ENCODE results near the gene EYA2. TPM values are rescaled to one million over a fixed set of nuclear protein-coding genes. Genes with fewer than 3 reads are reported as not detected.

Gene EYA2
- total RNA-seq, 2 donors from 2014 or later, result 30.0 to 31.0 TPM

DNA sequence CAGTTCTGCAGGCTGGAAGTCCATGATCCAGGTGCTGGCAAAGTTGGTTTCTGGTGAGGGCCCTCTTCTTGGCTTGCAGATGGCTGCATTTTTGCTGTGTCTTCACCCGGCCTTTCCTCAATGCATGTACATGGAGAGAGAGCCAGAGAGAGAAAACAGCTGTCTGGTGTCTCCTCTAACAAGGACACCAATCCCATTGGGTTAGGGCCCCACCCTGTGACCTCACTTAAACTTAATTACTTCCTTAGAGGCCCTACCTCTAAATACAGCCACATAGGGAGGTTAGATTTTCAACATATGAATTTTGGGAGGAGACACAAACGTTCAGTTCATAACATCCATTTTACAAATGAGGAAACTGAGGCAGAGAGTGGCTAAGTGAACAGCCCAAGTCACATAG, 259.4 kb downstream of the EYA2 start:
- no peaks in the 10 kb centered on the region for H3K4me1 ChIP-seq (replicated peaks)
- no peaks in the 10 kb centered on the region for H3K9me3 ChIP-seq
- H3K36me3 ChIP-seq, result no peaks in the 10 kb centered on the region
- TF ChIP-seq, protein P1, sequence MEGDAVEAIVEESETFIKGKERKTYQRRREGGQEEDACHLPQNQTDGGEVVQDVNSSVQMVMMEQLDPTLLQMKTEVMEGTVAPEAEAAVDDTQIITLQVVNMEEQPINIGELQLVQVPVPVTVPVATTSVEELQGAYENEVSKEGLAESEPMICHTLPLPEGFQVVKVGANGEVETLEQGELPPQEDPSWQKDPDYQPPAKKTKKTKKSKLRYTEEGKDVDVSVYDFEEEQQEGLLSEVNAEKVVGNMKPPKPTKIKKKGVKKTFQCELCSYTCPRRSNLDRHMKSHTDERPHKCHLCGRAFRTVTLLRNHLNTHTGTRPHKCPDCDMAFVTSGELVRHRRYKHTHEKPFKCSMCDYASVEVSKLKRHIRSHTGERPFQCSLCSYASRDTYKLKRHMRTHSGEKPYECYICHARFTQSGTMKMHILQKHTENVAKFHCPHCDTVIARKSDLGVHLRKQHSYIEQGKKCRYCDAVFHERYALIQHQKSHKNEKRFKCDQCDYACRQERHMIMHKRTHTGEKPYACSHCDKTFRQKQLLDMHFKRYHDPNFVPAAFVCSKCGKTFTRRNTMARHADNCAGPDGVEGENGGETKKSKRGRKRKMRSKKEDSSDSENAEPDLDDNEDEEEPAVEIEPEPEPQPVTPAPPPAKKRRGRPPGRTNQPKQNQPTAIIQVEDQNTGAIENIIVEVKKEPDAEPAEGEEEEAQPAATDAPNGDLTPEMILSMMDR (IDR thresholded peaks at IDR 0.05), result no peak
- TF ChIP-seq POLR2A (IDR thresholded peaks at IDR 0.05), result no peak
- no peak for TF ChIP-seq POLR2AphosphoS5 (IDR thresholded peaks at IDR 0.05)
- H3K27ac ChIP-seq, result no peak overlapping the region
- intact Hi-C loops (cut with DNase I), result loop anchor here (5.0 kb wide), 1 partner anchor 397 kb away; no protein-coding TSS in a partner anchor
- no peaks in the 10 kb centered on the region for H3K27me3 ChIP-seq (replicated peaks; ENCODE audit: insufficient read depth)
- no peak overlapping the region for H3K4me3 ChIP-seq
- 95% methylated on average over 2 of the region's 2 CpGs for WGBS
- DNase-seq (ENCODE audit: low spot score), result no peak

DNA sequence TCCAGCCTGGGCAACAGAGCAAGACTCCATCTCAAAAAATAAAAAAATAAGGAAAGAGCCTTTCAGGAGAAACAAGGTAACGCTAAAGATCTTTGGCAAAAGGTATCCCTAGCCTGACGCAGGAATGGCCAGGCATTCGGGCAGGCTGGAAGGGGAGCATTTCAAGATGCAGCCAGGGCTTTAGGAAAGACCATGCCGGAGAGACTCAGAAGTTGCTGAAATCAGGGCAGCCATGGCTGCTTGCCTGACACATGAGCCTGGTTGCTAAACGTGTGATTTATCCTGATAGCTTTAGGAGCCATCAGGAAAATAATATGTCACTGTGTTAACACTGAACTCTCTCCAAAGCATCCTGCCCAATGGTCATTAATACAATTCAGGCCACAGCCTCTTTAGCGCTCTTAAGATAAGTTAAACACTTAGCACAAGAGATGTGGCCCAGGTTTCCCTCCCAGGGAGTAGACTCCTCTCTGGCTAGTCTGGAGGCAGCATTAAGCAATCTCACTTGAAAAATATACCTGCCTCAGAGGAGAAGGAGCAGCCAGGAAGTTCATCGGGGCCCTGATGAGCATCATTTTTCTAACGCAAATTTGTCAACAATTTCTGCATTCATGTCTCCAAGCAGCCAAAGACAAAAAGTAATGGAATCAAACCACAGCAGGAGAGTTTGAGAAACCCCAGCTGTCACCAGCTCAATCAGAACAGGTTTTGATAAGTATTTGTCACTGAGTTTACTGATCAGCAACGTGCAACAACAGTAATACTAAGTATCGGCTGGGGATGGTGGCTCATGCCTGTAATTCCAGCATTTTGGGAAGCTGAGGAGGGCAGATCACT, 261.9 kb downstream of the EYA2 start:
- no peaks in the 10 kb centered on the region for H3K4me1 ChIP-seq (replicated peaks)
- TF ChIP-seq POLR2A (IDR thresholded peaks at IDR 0.05) (no peak), POLR2AphosphoS5 (IDR thresholded peaks at IDR 0.05) (no peak)
- TF ChIP-seq, protein P1 (IDR thresholded peaks at IDR 0.05), result no peak
- no peak overlapping the region for H3K4me3 ChIP-seq
- no peak overlapping the region for H3K27ac ChIP-seq
- DNase-seq (ENCODE audit: low spot score), result no peak
- H3K36me3 ChIP-seq, result no peaks in the 10 kb centered on the region
- no peaks in the 10 kb centered on the region for H3K27me3 ChIP-seq (replicated peaks; ENCODE audit: insufficient read depth)
- no peaks in the 10 kb centered on the region for H3K9me3 ChIP-seq
- intact Hi-C loops (cut with DNase I), result no loop called here
- 76% methylated on average over 10 of the region's 10 CpGs for WGBS

DNA sequence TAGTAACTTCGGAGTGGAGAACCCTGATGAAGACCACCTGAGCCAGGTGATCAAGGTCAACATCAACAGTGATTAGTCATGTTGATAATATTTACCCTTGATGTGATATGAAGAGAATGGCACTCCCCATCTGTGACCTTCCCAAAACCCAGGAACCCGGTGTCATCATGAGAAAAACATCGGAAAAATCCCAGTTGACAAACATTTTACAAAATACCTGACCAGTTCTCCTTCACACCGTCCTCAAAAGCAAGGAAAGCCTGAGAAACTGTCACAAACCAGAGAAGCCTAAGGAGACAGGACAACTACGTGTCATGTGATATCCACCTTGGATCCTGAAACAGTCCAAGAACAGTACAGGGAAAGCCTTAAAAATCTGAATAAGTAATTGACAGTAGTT, 264.5 kb downstream of the EYA2 start:
- TF ChIP-seq, protein P1 (IDR thresholded peaks at IDR 0.05), result no peak
- TF ChIP-seq POLR2A (IDR thresholded peaks at IDR 0.05) (no peak), POLR2AphosphoS5 (IDR thresholded peaks at IDR 0.05) (no peak)
- intact Hi-C loops (cut with DNase I), result no loop called here

DNA sequence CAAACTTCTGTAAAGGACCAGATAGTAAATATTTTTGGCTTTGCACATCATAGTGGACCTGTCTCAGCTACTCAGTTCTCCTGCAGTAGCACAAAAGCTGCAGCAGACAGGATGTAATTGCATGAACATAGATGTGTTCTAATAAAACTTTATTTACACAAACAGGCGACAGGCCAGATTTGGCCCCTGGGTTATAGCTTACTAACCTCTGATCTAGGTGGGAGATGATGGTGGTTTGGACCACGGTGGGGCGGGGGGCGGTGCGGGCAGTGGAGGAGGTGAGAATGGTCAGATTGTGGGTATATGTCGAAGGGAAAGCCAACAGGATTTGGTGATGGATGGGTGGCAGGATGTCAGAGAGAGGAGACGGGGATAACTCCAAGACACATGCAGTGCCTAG, 265.6 kb downstream of the EYA2 start:
- intact Hi-C loops (cut with DNase I), result no loop called here
- WGBS, result 92% methylated on average over 7 of the region's 7 CpGs
- Histone ChIP-seq H3K4me3 (no peak overlapping the region), H3K27ac (no peak overlapping the region), H3K9me3 (no peaks in the 10 kb centered on the region), H3K4me1 (replicated peaks) (no peaks in the 10 kb centered on the region), H3K27me3 (replicated peaks; ENCODE audit: insufficient read depth) (no peaks in the 10 kb centered on the region), H3K36me3 (no peaks in the 10 kb centered on the region)
- no peak for DNase-seq (ENCODE audit: low spot score)
- TF ChIP-seq POLR2A (IDR thresholded peaks at IDR 0.05), result no peak
- TF ChIP-seq, protein P1 (IDR thresholded peaks at IDR 0.05), result no peak
- no peak for TF ChIP-seq POLR2AphosphoS5 (IDR thresholded peaks at IDR 0.05)

More for the DNA sequence above, 264.5 kb downstream of the EYA2 start:
- H3K27me3 ChIP-seq (replicated peaks; ENCODE audit: insufficient read depth), result no peaks in the 10 kb centered on the region
- 87% methylated on average over 5 of the region's 5 CpGs for WGBS
- no peak for DNase-seq (ENCODE audit: low spot score)
- no peaks in the 10 kb centered on the region for H3K9me3 ChIP-seq
- no peaks in the 10 kb centered on the region for H3K4me1 ChIP-seq (replicated peaks)
- no peaks in the 10 kb centered on the region for H3K36me3 ChIP-seq
- H3K27ac ChIP-seq, result no peak overlapping the region
- H3K4me3 ChIP-seq, result no peak overlapping the region

DNA sequence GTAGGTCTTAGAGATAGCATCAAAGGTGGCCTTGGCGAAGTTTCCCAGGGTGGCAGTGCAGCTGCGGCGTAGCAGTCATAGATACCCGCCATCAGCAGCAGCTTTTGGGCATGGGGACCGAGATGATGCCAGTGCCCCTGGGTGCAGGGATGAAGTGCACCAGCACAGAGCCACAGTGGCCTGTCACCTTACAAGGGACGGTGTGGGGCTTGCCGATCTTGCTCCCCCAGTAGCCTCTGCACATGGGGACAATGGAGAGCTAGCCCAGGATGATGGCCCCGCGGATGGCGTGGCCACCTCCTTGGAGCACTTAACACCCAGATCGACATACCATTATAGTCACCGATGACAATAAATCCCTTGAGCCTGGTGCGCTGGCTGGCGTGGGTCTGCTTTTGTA, 266.3 kb downstream of the EYA2 start:
- Histone ChIP-seq H3K36me3 (no peaks in the 10 kb centered on the region), H3K27me3 (replicated peaks; ENCODE audit: insufficient read depth) (no peaks in the 10 kb centered on the region), H3K4me3 (no peak overlapping the region), H3K27ac (no peak overlapping the region), H3K4me1 (replicated peaks) (no peaks in the 10 kb centered on the region), H3K9me3 (no peaks in the 10 kb centered on the region)
- WGBS, result 93% methylated on average over 14 of the region's 14 CpGs
- intact Hi-C loops (cut with DNase I), result no loop called here
- TF ChIP-seq, protein P1 (IDR thresholded peaks at IDR 0.05), result no peak
- TF ChIP-seq POLR2AphosphoS5 (IDR thresholded peaks at IDR 0.05) (no peak), POLR2A (IDR thresholded peaks at IDR 0.05) (no peak)
- no peak for DNase-seq (ENCODE audit: low spot score)

All from prostate gland (tissue), 2 donors.